CD14-positive monocyte (primary cell): ENCODE data around the gene KRTAP2-1. TPM values are rescaled to one million over a fixed set of nuclear protein-coding genes. Genes with fewer than 3 reads are reported as not detected.

ENCODE experiments used
- DNase-seq, 3 donors: peaks; one replicate each; pipeline ENCODE4 v3.0.0-alpha.2; 2011 to 2022
- H2AFZ ChIP-seq: 2 replicates; pipeline ENCODE4 v1.6.0; 2012; ENCODE audit warnings: mild to moderate bottlenecking, low read depth, low read length, inconsistent platforms; ENCODE audit not compliant: insufficient read depth, poor library complexity, severe bottlenecking
- H3K27ac ChIP-seq, 2 donors: 1 replicate in 1 of 2; 2 replicates in 1 of 2; pipeline ENCODE4 v1.5.1; 2012 to 2013; ENCODE audit warnings: low read length in 2 of 2, control low read depth in 1 of 2, inconsistent platforms in 1 of 2, low read depth in 1 of 2, mild to moderate bottlenecking in 1 of 2
- H3K27me3 ChIP-seq, 2 donors: one replicate each; pipeline versions ENCODE4 v1.6.0 to v1.6.1; 2011 to 2013; ENCODE audit warnings: low read length in 2 of 2; ENCODE audit not compliant: control insufficient read depth in 2 of 2, insufficient read depth in 2 of 2
- H3K36me3 ChIP-seq, 2 donors: replicated peaks in 1 of 2; 1 replicate in 1 of 2; 2 replicates in 1 of 2; pipeline versions ENCODE4 v1.5.1 to v1.6.1; 2012 to 2013; ENCODE audit warnings: low read length in 2 of 2, control low read depth in 1 of 2, inconsistent platforms in 1 of 2, mild to moderate bottlenecking in 1 of 2; ENCODE audit not compliant: insufficient read depth in 2 of 2, control insufficient read depth in 1 of 2
- H3K4me1 ChIP-seq, 2 donors: 1 replicate in 1 of 2; 2 replicates in 1 of 2; pipeline versions ENCODE4 v1.5.1 to v1.6.1; 2012 to 2013; ENCODE audit warnings: low read length in 2 of 2, control low read depth in 1 of 2, inconsistent platforms in 1 of 2, mild to moderate bottlenecking in 1 of 2, moderate library complexity in 1 of 2; ENCODE audit not compliant: insufficient read depth in 2 of 2, control insufficient read depth in 1 of 2
- H3K4me2 ChIP-seq: replicated peaks from 2 replicates; pipeline ENCODE3; 2012; ENCODE audit warnings: low read length, moderate library complexity, mild to moderate bottlenecking; ENCODE audit not compliant: poor library complexity, severe bottlenecking; ENCODE audit errors: extremely low read depth
- H3K4me3 ChIP-seq, 3 experiments: fragments of 200-600 bp in 1 of 3; sonication (generic) in 1 of 3; replicated peaks in 1 of 3; 1 replicate in 2 of 3; 2 replicates in 1 of 3; pipeline ENCODE4 v1.5.1; 2011 to 2013; ENCODE audit warnings: low read length in 3 of 3, mild to moderate bottlenecking in 3 of 3, control low read depth in 2 of 3, low read depth in 2 of 3, inconsistent platforms in 1 of 3, moderate library complexity in 1 of 3
- H3K79me2 ChIP-seq: 2 replicates; pipeline ENCODE4 v1.6.0; 2012; ENCODE audit warnings: mild to moderate bottlenecking, control low read depth, inconsistent platforms, low read length, moderate library complexity; ENCODE audit not compliant: insufficient read depth
- H3K9ac ChIP-seq: 2 replicates; pipeline ENCODE4 v1.6.0; 2017; ENCODE audit warnings: low read length, mild to moderate bottlenecking; ENCODE audit not compliant: insufficient read depth, poor library complexity, severe bottlenecking
- H3K9me3 ChIP-seq, 2 donors: replicated peaks in 1 of 2; 1 replicate in 1 of 2; 2 replicates in 1 of 2; pipeline versions ENCODE4 v1.5.1 to v1.6.1; 2012 to 2013; ENCODE audit warnings: low read length in 2 of 2, control low read depth in 1 of 2; ENCODE audit not compliant: control insufficient read depth in 1 of 2, insufficient read depth in 1 of 2
- H4K20me1 ChIP-seq: 2 replicates; pipeline ENCODE4 v1.6.0; 2012; ENCODE audit warnings: mild to moderate bottlenecking, low read length, control low read depth, moderate library complexity; ENCODE audit not compliant: insufficient read depth
- H3K27ac Mint-ChIP-seq, 7 donors: one replicate each; pipeline ENCODE4 v1.8.0; 2020; ENCODE audit warnings: mild to moderate bottlenecking in 7 of 7, mixed read lengths in 7 of 7, moderate library complexity in 6 of 7, inconsistent platforms in 2 of 7
- H3K27me3 Mint-ChIP-seq, 3 donors: one replicate each; pipeline ENCODE4 v1.8.0; 2021 to 2022; ENCODE audit warnings: low read depth in 3 of 3, mild to moderate bottlenecking in 3 of 3, mixed read lengths in 3 of 3, moderate library complexity in 3 of 3, inconsistent platforms in 1 of 3
- H3K36me3 Mint-ChIP-seq, 2 donors: one replicate each; pipeline ENCODE4 v1.8.0; 2020; ENCODE audit warnings: mixed read lengths in 2 of 2, inconsistent platforms in 1 of 2, mild to moderate bottlenecking in 1 of 2
- H3K4me1 Mint-ChIP-seq: one replicate; pipeline ENCODE4 v1.8.0; 2020; ENCODE audit warnings: mild to moderate bottlenecking, mixed read lengths
- H3K4me3 Mint-ChIP-seq, 2 donors: one replicate each; pipeline ENCODE4 v1.8.0; 2020; ENCODE audit warnings: mild to moderate bottlenecking in 2 of 2, mixed read lengths in 2 of 2, moderate library complexity in 1 of 2
- H3K9me3 Mint-ChIP-seq, 7 donors: one replicate each; pipeline ENCODE4 v1.8.0; 2020 to 2022; ENCODE audit warnings: mixed read lengths in 7 of 7, mild to moderate bottlenecking in 6 of 7, moderate library complexity in 6 of 7, inconsistent platforms in 2 of 7
- CTCF ChIP-seq: fragments of 200-600 bp; IDR thresholded peaks from one replicate; pipeline ENCODE4 v1.8.0; 2022; ENCODE audit warnings: antibody characterized with exemption, mild to moderate bottlenecking
- WGBS: methylation state at CpG from one replicate; pipeline ENCODE4 v1.1.5; 2013; ENCODE audit warnings: missing lambda C conversion rate; ENCODE audit not compliant: insufficient coverage; 5-methylcytosine and 5-hydroxymethylcytosine counted together
- intact Hi-C, 2 donors: fragments of 100-400 bp; cut with micrococcal nuclease; formaldehyde crosslinking; loops; one replicate each; pipeline versions ENCODE4 v1.15.0 to v1.15.1; 2023
- polyA plus RNA-seq, 3 donors: library from polyadenylated mRNA; depleted of rRNA in 1 of 3; unstranded in 2 of 3; stranded (reverse) in 1 of 3; fragments of 300-500 nt in 2 of 3; fragments of >200 nt in 1 of 3; fragmentation: Illumina TruSeq in 2 of 3; gene quantifications; 1 replicate in 2 of 3; 2 replicates in 1 of 3; pipeline ENCODE4 v1.2.3, GENCODE V29; 2012 to 2021

Gene KRTAP2-1
- polyA plus RNA-seq, 3 donors = not detected

- DNase-seq = no peak
- no peak overlapping the region for H3K9ac ChIP-seq
- 83% methylated on average over 6 of the region's 6 CpGs for WGBS
- Mint-ChIP-seq H3K4me1 (no peaks in the 10 kb centered on the region), H3K9me3 (peaks cover 0 to 2% (median 0%) of the 10 kb centered on the region in 7 donors), H3K27me3 (peaks cover 0 to 3% (median 3%) of the 10 kb centered on the region in 3 donors), H3K4me3 (no peak overlapping the region), H3K27ac (no peak overlapping the region), H3K36me3 (no peaks in the 10 kb centered on the region)
- TF ChIP-seq CTCF = no peak
- intact Hi-C loops = no loop called here
- no peaks in the 10 kb centered on the region for H3K36me3 ChIP-seq
- H2AFZ ChIP-seq = no peak overlapping the region
- H3K27ac ChIP-seq = no peak overlapping the region
- no peak overlapping the region for H3K4me3 ChIP-seq
- no peaks in the 10 kb centered on the region for H3K4me1 ChIP-seq
- H3K79me2 ChIP-seq = no peaks in the 10 kb centered on the region
- H3K27me3 ChIP-seq = no peaks in the 10 kb centered on the region
- H3K4me2 ChIP-seq = no peak overlapping the region
- H4K20me1 ChIP-seq = no peaks in the 10 kb centered on the region
- no peaks in the 10 kb centered on the region for H3K9me3 ChIP-seq
Measured at GRCh38 chr17:41012326-41013120, 34.6 kb downstream of the KRTAP2-1 start.

GRCh38 chr17:41010441-41010840 is 36.7 kb downstream of the KRTAP2-1 start:
- Histone ChIP-seq H3K27me3 (no peaks in the 10 kb centered on the region), H2AFZ (no peak overlapping the region), H4K20me1 (no peaks in the 10 kb centered on the region), H3K4me2 (no peak overlapping the region), H3K27ac (no peak overlapping the region), H3K4me3 (no peak overlapping the region), H3K79me2 (no peaks in the 10 kb centered on the region), H3K4me1 (no peaks in the 10 kb centered on the region), H3K36me3 (no peaks in the 10 kb centered on the region), H3K9me3 (no peaks in the 10 kb centered on the region), H3K9ac (no peak overlapping the region)
- Mint-ChIP-seq H3K4me3 (no peak overlapping the region), H3K36me3 (no peaks in the 10 kb centered on the region), H3K27me3 (peaks cover 0 to 3% (median 3%) of the 10 kb centered on the region in 3 donors), H3K9me3 (peaks cover 0 to 2% (median 0%) of the 10 kb centered on the region in 7 donors), H3K27ac (no peak overlapping the region), H3K4me1 (no peaks in the 10 kb centered on the region)
- no peak for DNase-seq
- intact Hi-C loops = no loop called here
- no peak for TF ChIP-seq CTCF
